Neural progenitor cell (in vitro differentiated cells): ENCODE data around the gene GGT6.

Experiments
- EZH2phosphoT487 ChIP-seq: fragments of 200-600 bp; sonication (generic); IDR thresholded peaks from 2 replicates; pipeline ENCODE4 v1.6.1; 2017; ENCODE audit warnings: antibody characterized with exemption
- TF ChIP-seq, protein P1 (sequence below): fragments of 200-600 bp; sonication (generic); IDR thresholded peaks from 2 replicates; pipeline ENCODE4 v1.5.1; 2017; ENCODE audit warnings: antibody characterized with exemption, mild to moderate bottlenecking

DNA sequence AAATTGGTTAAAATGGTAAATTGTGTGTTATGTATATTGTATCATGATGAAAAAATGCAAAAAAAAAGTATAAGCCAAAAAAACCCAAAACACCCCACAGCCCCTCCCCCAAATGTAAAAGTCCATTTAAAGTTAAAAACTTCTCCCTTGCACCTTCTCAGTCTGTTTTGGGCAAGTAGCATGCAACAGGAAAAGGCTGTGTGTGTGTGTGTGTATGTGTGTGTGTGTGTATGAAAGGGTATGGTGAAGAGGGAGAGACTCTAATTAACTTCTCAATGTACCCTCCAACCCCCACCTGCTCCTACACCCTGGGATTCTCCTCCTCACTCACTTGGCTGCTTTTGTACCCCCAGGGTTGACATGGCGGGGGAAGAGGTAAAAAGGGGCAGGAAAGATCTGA is 9.2 kb upstream of the GGT6 start:
- TF ChIP-seq, protein P1, sequence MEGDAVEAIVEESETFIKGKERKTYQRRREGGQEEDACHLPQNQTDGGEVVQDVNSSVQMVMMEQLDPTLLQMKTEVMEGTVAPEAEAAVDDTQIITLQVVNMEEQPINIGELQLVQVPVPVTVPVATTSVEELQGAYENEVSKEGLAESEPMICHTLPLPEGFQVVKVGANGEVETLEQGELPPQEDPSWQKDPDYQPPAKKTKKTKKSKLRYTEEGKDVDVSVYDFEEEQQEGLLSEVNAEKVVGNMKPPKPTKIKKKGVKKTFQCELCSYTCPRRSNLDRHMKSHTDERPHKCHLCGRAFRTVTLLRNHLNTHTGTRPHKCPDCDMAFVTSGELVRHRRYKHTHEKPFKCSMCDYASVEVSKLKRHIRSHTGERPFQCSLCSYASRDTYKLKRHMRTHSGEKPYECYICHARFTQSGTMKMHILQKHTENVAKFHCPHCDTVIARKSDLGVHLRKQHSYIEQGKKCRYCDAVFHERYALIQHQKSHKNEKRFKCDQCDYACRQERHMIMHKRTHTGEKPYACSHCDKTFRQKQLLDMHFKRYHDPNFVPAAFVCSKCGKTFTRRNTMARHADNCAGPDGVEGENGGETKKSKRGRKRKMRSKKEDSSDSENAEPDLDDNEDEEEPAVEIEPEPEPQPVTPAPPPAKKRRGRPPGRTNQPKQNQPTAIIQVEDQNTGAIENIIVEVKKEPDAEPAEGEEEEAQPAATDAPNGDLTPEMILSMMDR: no peak
- no peak for TF ChIP-seq EZH2phosphoT487
